HL-60/S4 (cell line): ENCODE measurements around the gene RFX2.
"Not testable (repeated sequence)": the region's sequence is repeated elsewhere in the genome, so short reads cannot be mapped to it uniquely, and the experiment has no call there.

Experiments used
- in situ Hi-C: fragments of 300-500 bp; cut with MboI; formaldehyde crosslinking; loops from 2 replicates; pipeline ENCODE4 v1.14.3; 2022; ENCODE audit warnings: low sequenced_read_pairs

RFX2 gene

DNA sequence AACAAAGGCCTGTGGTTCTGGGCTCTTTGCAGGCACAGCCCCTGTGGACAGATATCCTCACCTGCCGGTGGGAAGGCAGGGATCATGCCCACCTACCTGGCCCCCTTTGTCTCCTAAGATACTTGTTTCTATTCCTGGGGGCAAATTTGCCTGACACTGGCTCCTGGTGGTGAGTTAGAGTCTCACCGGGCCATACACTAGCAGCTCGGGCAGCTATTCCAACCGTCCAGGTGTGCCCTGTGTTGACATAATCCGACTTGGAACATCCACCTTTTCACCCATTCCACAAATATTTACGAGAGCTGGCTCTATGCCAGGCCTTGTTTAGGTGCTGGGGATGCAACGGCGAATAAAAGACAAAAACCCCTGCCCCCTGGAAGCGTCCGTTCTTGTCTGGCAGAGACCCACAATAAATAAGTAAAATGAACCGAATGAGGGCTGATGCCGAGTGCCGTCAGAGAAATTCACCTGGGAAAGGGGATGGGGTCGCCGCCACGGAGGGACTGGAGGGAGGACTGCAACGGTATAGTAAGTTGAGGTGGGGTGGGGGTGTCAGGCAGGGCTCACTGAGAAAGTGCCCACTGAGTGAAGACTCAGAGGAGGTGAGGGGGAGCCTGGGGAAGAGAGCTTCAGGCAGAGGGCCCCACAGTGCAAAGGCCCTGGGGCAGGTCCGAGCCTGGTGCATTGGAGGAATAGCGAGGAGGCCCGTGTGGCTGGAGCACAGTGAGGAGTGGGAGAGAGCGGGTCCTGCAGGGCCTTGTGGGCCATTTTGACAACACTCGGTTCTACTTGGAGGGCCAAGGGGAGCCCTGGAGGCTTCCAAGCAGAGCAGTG is 89.1 kb downstream of the RFX2 start:
- in situ Hi-C loops = loop anchor here (10.0 kb wide), 1 partner anchor 216 kb away; the partner anchor contains the start of gene NRTN

- in situ Hi-C loops = loop anchor here (10.0 kb wide), 1 partner anchor 216 kb away; the partner anchor contains the start of gene NRTN
These were observed 90.0 kb downstream of the RFX2 start for GRCh38 chr19:6020166-6020882.

GRCh38 chr19:6018786-6019185 is 91.5 kb downstream of the RFX2 start:
- in situ Hi-C loops = no loop called here

DNA sequence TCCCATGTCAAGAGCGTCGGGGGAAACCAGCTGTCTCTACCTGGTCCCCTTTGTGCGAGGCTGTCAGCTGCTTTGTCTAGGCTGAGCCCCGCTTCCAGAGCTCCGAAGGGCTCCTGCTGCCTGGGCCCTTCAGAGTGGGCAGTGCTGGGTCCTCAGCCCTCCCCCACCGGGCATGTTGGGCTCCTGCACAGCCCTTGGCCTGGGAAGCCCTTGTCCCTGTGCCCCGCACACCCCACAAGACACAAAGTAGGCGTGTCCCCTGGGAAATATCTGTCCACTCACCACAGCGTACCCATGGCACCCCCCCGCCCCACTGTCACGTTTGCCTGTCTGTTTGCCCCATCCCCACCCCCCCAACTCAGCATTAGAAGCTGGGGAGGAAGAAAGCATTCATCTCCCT is 92.7 kb downstream of the RFX2 start:
- in situ Hi-C loops = no loop called here

- in situ Hi-C loops = no loop called here
These were observed 94.3 kb downstream of the RFX2 start for GRCh38 chr19:6015841-6016545.

DNA sequence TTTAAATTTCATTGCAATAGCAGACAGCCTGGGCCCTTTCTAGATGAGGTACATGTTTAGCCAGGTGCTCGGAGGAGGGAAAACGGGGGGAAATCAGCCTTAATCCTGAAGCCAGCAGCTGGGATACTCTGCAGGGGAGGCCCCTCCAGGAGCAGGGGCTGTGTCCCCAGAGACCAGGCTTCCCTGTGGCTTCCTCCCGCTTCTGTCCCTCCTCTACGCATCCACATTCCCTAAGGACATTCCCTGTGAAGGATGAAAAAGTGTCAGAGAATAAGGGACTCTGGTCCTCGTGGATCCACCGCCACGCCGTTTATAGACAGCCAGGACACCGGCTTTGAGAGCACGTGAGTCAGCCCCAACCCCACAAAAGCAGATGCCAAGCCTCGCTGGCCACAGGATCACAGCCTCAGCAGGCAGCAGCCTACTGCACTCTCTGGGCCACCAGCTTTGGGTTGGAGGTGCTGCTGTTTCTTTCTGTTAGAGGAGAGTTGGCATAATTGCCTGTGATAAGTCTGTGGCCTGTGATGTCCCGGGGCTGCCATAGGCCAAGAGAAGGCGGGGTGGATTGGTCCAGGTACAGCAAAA is 95.7 kb downstream of the RFX2 start:
- in situ Hi-C loops = no loop called here

- in situ Hi-C loops = no loop called here
These were observed 97.7 kb downstream of the RFX2 start for GRCh38 chr19:6012426-6013170.

DNA sequence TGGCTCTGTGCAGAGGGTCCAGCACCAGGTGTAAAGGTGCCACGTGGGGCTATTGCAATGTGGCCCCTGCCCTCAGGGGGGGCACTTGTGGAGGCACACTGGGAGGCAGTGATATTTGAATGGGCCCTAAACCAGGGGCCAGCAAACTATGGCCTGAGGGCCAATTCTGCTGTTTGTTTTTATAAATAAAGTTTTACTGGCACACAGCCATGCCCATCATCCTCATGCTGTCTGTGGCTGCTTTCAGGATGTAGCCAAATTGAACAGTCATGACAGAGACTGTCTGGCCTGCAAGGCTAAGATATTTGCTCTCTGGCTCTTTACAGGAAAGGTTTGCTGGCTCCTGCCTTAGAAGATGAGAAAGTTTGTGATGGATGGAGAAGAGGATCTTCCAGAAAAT is 98.5 kb downstream of the RFX2 start:
- in situ Hi-C loops = no loop called here

GRCh38 chr19:6011206-6011605 is 99.1 kb downstream of the RFX2 start:
- in situ Hi-C loops = no loop called here

DNA sequence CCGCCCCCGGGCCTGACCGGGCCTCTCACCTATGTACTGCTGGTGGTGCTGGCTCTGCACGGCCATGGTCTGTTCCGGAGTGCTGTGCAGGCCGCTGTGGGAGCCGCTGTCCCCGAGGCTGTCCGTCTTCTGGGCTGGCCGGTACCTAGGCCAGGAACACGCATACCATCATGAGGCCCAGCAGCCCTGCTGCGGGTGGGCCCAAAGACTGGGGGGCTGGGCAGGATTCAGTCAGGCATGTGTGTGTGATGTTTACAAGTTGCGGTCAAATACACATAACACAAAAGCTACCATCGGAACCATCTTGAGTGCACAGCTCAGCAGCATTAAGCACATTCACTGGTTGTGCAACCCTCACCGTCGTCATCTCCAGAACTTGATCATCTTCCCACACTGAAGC is 100.2 kb downstream of the RFX2 start:
- in situ Hi-C loops = no loop called here

- in situ Hi-C loops = no loop called here
These were observed 102.4 kb downstream of the RFX2 start for GRCh38 chr19:6007866-6008265.

GRCh38 chr19:6006896-6007295 is 103.4 kb downstream of the RFX2 start:
- in situ Hi-C loops = no loop called here

GRCh38 chr19:6006070-6006446 is 104.2 kb downstream of the RFX2 start:
- in situ Hi-C loops = not testable (repeated sequence)

DNA sequence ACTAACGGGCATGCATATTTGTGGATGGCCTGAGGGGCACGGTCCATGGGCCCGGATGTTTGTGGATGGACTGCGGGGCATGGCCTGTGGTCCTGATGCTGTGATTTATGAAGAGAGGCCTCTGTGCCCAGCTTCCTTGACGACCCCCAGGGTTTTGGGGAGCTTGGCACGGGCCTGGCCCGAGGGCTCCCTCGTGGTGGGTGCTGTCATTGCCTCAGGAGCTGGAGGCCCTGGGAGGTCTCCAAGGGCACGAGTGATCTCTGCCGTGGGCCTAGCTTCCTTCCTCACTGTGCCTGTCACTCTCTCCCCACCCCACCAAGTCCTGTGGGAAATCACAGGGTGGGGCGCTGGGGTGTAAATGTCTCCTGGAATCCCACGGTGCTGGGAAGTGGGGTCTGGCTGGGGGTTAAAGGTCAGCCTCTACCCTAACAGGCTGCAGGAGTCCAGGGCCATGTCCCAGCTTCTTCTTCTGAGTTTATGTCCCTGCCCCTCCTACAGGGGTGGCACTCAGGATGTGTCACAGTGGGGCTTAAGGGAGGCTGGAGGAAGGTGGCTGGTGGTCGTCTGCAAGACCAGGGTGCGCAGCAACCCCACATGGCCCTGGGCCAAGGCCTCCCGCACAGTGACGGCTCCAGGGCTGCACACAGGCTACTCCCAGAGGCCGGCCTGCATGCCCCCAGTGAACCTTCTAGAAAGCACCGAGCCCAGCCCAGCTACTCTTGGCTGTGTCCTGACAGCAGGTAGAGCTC is 104.8 kb downstream of the RFX2 start:
- in situ Hi-C loops = no loop called here

GRCh38 chr19:6003976-6004375 is 106.3 kb downstream of the RFX2 start:
- in situ Hi-C loops = no loop called here

DNA sequence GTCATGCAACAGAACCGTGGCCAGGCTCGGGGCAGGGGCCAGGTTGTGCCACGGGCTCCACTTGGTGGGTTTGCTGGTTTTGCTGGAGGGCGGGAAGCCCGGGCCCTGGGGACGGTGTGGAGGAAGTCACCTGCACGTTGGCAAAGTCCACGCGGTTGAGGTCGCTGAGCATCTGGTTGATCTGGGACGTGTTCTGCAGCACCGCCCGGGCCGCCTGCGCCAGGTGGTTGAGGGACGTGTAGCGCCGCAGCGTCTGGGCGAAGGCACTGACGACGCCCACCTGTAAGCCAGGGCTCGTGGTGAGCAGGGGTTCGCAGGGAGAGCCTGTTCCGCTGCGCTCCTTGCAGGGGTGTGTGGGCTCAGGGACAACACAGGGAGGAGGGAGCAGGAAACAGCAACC is 107.7 kb downstream of the RFX2 start:
- in situ Hi-C loops = no loop called here

DNA sequence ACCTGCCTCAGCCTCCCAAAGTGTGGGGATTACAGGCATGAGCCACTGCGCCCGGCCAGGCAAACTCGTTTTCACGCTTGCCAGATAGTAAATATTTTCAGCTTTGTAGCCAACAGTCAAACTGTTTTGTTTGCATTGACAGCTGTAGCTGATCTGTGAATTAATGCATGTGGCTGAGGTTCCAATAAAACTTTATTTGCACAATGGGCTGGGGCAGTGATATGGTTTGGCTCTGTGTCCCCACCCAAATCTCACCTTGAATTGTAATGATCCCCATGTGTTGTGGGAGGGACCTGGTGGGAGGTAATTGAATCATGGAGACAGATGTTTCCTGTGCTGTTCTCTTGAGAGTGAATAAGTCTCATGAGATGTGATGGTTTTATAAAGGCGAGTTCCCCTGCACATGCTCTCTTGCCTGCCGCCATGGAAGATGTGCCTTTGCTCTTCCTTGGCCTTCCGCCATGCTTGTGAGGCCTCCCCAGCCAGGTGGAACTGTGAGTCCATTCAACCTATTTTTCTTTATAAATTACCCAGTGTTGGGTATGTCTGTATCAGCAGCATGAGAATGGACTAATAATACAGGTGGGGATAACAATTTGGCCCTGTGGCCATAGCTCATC is 110.0 kb downstream of the RFX2 start:
- in situ Hi-C loops = no loop called here

DNA sequence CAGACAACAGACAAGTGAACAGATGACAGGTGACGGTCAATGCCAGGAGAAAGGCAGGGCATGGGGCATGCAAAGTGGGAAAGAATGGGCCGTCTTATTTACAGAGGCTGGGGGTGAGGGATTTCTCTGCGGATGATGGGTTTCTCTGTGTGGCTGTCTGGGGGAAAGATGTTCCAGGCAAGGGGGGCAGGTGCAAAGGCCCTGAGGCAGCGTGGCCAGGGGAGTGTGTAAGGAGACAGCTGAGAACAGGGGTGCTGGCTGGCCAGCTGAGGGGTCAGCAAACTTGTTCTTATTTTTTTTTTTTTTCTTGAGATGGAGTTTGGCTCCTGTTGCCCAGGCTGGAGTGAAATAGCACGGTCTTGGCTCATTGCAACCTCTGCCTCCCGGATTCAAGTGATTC is 110.6 kb downstream of the RFX2 start:
- in situ Hi-C loops = no loop called here

- in situ Hi-C loops = no loop called here
These were observed 112.9 kb downstream of the RFX2 start for GRCh38 chr19:5997371-5997770.
